Measurements from ENCODE around the gene HCFC1.
A peak's percentile ranks its signal among the peaks of the same experiment; 100 is the strongest.

HCFC1 gene

DNA sequence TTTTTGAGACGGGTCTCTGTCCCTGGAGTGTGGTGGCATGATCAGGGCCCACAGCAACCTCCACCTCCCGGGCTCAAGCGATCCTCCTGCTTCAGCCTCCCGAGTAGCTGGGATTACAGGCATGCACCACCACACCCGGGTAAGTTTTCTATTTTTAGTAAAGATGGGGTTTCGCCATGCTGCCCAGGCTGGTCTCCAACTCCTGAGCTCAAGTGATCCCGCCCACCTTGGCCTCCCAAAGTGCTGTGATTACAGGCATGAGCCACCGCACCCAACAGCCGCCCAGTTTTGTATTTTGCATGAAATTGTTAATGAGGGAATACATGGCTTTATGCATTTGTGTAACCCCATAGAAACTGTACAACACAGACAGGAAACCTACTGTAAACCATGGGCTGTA is 42.8 kb downstream of the HCFC1 start:
- Histone ChIP-seq H4K12ac (ENCODE audit: low read depth, low read length) (no peak overlapping the region), H2BK120ac (ENCODE audit: insufficient read depth, low read length, poor library complexity) (no peak overlapping the region), H3K14ac (ENCODE audit: low read length) (no peak overlapping the region), H3K23ac (ENCODE audit: low read length) (no peak overlapping the region), H2AK5ac (ENCODE audit: low read length) (no peak overlapping the region), H3K27me3 (ENCODE audit: insufficient read depth, low read length) (no peaks in the 10 kb centered on the region), H3K79me2 (ENCODE audit: control insufficient read depth, insufficient read depth, low read length, poor library complexity) (peaks cover 7% of the 10 kb centered on the region), H3K36me3 (ENCODE audit: control insufficient read depth in 1 of 2, insufficient read depth in 2 of 2, low read length in 2 of 2) (peaks cover 36 to 37% of the 10 kb centered on the region in 2 experiments), H2BK5ac (ENCODE audit: low read depth, low read length, poor library complexity) (no peak overlapping the region), H3K27ac (ENCODE audit: low read depth, low read length) (peak overlapping the region; percentile 7), H3K9ac (ENCODE audit: low read length) (no peak overlapping the region), H2BK12ac (ENCODE audit: low read length) (no peak overlapping the region), H3K4ac (ENCODE audit: low read depth, low read length) (no peak overlapping the region), H4K91ac (ENCODE audit: low read depth, low read length) (no peak overlapping the region), H3K9me3 (ENCODE audit: insufficient read depth, low read depth, low read length) (no peaks in the 10 kb centered on the region), H3K4me2 (ENCODE audit: low read length) (peak overlapping the region; percentile 30), H2AFZ (ENCODE audit: insufficient read depth, low read length, poor library complexity) (no peak overlapping the region), H3K4me1 (ENCODE audit: control insufficient read depth in 1 of 2, insufficient read depth in 2 of 2, low read length in 2 of 2) (peaks cover 14 to 22% of the 10 kb centered on the region in 2 experiments), H4K8ac (ENCODE audit: low read depth, low read length) (no peak overlapping the region), H3K18ac (ENCODE audit: low read length) (no peak overlapping the region), H3K79me1 (ENCODE audit: low read length) (peaks cover 7% of the 10 kb centered on the region), H3K4me3 (ENCODE audit: low read depth, low read length) (no peak overlapping the region)
- no peak for DNase-seq
- WGBS (ENCODE audit: extremely low coverage, insufficient coverage, insufficient read length) = no CpG with 5 or more reads among the region's 9 CpGs

DNA sequence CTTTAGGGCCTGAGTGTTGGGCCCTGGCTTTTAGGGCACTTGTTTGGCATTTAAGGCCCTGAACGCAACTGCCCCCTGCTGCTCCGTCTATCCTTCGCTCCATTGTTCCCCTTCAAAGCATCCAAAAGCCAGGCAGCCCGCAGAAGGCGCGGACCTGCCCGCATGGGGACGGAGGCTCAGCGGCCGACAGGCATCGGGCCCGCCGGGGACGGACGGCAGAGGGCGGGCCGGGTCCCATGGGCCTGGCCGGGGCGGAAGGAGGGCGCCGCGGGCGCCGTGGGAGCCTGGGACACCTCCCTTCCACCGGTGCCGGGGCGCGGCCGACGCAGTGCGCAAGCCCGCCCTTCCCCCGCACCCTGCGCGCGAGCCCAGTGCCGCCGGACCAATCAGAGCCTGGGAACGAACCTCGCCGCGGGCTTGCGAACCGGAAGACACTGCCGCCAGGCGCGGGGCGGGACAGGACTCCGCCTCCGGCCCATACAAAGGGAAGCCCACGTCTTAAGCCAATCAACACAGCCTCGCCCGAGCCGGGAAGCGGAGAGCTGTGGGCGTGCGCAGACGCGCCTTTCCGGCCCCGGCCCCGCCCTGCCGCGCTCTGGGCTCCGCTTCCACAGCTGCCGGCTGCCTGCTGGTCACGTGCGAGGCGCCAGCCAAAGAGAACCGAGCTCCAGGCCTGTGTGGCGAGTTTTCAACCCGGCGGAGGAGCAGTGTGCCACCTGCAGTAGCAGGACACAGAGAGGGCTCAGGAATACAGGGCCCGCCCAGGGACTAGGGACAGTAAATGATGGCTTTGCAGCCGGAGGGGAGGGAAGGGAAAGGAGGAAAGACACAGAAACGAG is 43.5 kb downstream of the HCFC1 start:
- Histone ChIP-seq H3K9me3 (ENCODE audit: insufficient read depth, low read depth, low read length) (no peaks in the 10 kb centered on the region), H3K79me1 (ENCODE audit: low read length) (peaks cover 7% of the 10 kb centered on the region), H3K23ac (ENCODE audit: low read length) (no peak overlapping the region), H3K4ac (ENCODE audit: low read depth, low read length) (peak overlapping the region; percentile 63), H4K8ac (ENCODE audit: low read depth, low read length) (peak overlapping the region; percentile 96), H3K9ac (ENCODE audit: low read length) (peak overlapping the region; percentile 92), H4K12ac (ENCODE audit: low read depth, low read length) (peak overlapping the region; percentile 97), H3K14ac (ENCODE audit: low read length) (peak overlapping the region; percentile 75), H2BK120ac (ENCODE audit: insufficient read depth, low read length, poor library complexity) (peak overlapping the region; percentile 65), H3K79me2 (ENCODE audit: control insufficient read depth, insufficient read depth, low read length, poor library complexity) (peaks cover 7% of the 10 kb centered on the region), H2BK12ac (ENCODE audit: low read length) (no peak overlapping the region), H3K27ac (ENCODE audit: low read depth, low read length) (peak overlapping the region; percentile 94), H2AK5ac (ENCODE audit: low read length) (peak overlapping the region; percentile 99), H3K18ac (ENCODE audit: low read length) (peak overlapping the region; percentile 42), H3K36me3 (ENCODE audit: control insufficient read depth in 1 of 2, insufficient read depth in 2 of 2, low read length in 2 of 2) (peaks cover 36 to 37% of the 10 kb centered on the region in 2 experiments), H3K4me2 (ENCODE audit: low read length) (peak overlapping the region; percentile 90), H4K91ac (ENCODE audit: low read depth, low read length) (peak overlapping the region; percentile 95), H2BK5ac (ENCODE audit: low read depth, low read length, poor library complexity) (peak overlapping the region; percentile 34), H3K4me1 (ENCODE audit: control insufficient read depth in 1 of 2, insufficient read depth in 2 of 2, low read length in 2 of 2) (peaks cover 12 to 22% of the 10 kb centered on the region in 2 experiments), H3K27me3 (ENCODE audit: insufficient read depth, low read length) (no peaks in the 10 kb centered on the region), H2AFZ (ENCODE audit: insufficient read depth, low read length, poor library complexity) (peak overlapping the region; percentile 59), H3K4me3 (ENCODE audit: low read depth, low read length) (peak overlapping the region; percentile 76)
- peak; percentile 94 to 98 for DNase-seq
- no CpG with 5 or more reads among the region's 76 CpGs for WGBS (ENCODE audit: extremely low coverage, insufficient coverage, insufficient read length)

- peak overlapping the region; percentile 92 for H3K9ac ChIP-seq (ENCODE audit: low read length)
Observed at GRCh38 chrX:153927672-153927921, 44.0 kb downstream of the HCFC1 start.

GRCh38 chrX:153926858-153927671 is 44.6 kb downstream of the HCFC1 start:
- Histone ChIP-seq H2BK5ac (ENCODE audit: low read depth, low read length, poor library complexity) (peak overlapping the region; percentile 34), H2AK5ac (ENCODE audit: low read length) (peak overlapping the region; percentile 99), H2BK12ac (ENCODE audit: low read length) (no peak overlapping the region), H3K79me2 (ENCODE audit: control insufficient read depth, insufficient read depth, low read length, poor library complexity) (peaks cover 7% of the 10 kb centered on the region), H3K9me3 (ENCODE audit: insufficient read depth, low read depth, low read length) (peaks cover 1% of the 10 kb centered on the region), H3K27me3 (ENCODE audit: insufficient read depth, low read length) (no peaks in the 10 kb centered on the region), H3K4me1 (ENCODE audit: control insufficient read depth in 1 of 2, insufficient read depth in 2 of 2, low read length in 2 of 2) (peaks cover 12 to 22% of the 10 kb centered on the region in 2 experiments), H3K4me3 (ENCODE audit: low read depth, low read length) (peak overlapping the region; percentile 76), H3K79me1 (ENCODE audit: low read length) (peaks cover 7% of the 10 kb centered on the region), H4K12ac (ENCODE audit: low read depth, low read length) (peak overlapping the region; percentile 97), H3K14ac (ENCODE audit: low read length) (peak overlapping the region; percentile 75), H3K18ac (ENCODE audit: low read length) (peak overlapping the region; percentile 42), H3K36me3 (ENCODE audit: control insufficient read depth in 1 of 2, insufficient read depth in 2 of 2, low read length in 2 of 2) (peaks cover 28 to 29% of the 10 kb centered on the region in 2 experiments), H3K23ac (ENCODE audit: low read length) (no peak overlapping the region), H3K27ac (ENCODE audit: low read depth, low read length) (peak overlapping the region; percentile 94), H4K91ac (ENCODE audit: low read depth, low read length) (peak overlapping the region; percentile 95), H3K4ac (ENCODE audit: low read depth, low read length) (peak overlapping the region; percentile 63), H2AFZ (ENCODE audit: insufficient read depth, low read length, poor library complexity) (peak overlapping the region; percentile 59), H3K4me2 (ENCODE audit: low read length) (peak overlapping the region; percentile 90), H4K8ac (ENCODE audit: low read depth, low read length) (peak overlapping the region; percentile 96), H3K9ac (ENCODE audit: low read length) (peak overlapping the region; percentile 92), H2BK120ac (ENCODE audit: insufficient read depth, low read length, poor library complexity) (peak overlapping the region; percentile 65)
- DNase-seq = peak in 1 of 2 donors; percentile 31
- WGBS (ENCODE audit: extremely low coverage, insufficient coverage, insufficient read length) = no CpG with 5 or more reads among the region's 31 CpGs

More at GRCh38 chrX:153927672-153927921, 44.0 kb downstream of the HCFC1 start:
- H2BK5ac ChIP-seq (ENCODE audit: low read depth, low read length, poor library complexity) = peak overlapping the region; percentile 34
- peak overlapping the region; percentile 90 for H3K4me2 ChIP-seq (ENCODE audit: low read length)
- H3K27ac ChIP-seq (ENCODE audit: low read depth, low read length) = peak overlapping the region; percentile 94
- H3K27me3 ChIP-seq (ENCODE audit: insufficient read depth, low read length) = no peaks in the 10 kb centered on the region
- H3K79me2 ChIP-seq (ENCODE audit: control insufficient read depth, insufficient read depth, low read length, poor library complexity) = peaks cover 7% of the 10 kb centered on the region
- H2BK120ac ChIP-seq (ENCODE audit: insufficient read depth, low read length, poor library complexity) = peak overlapping the region; percentile 65
- H3K36me3 ChIP-seq (ENCODE audit: control insufficient read depth in 1 of 2, insufficient read depth in 2 of 2, low read length in 2 of 2) = peaks cover 33 to 34% of the 10 kb centered on the region in 2 experiments
- peak overlapping the region; percentile 96 for H4K8ac ChIP-seq (ENCODE audit: low read depth, low read length)
- no peaks in the 10 kb centered on the region for H3K9me3 ChIP-seq (ENCODE audit: insufficient read depth, low read depth, low read length)
- peak overlapping the region; percentile 97 for H4K12ac ChIP-seq (ENCODE audit: low read depth, low read length)
- peak overlapping the region; percentile 42 for H3K18ac ChIP-seq (ENCODE audit: low read length)
- DNase-seq = no peak
- peak overlapping the region; percentile 99 for H2AK5ac ChIP-seq (ENCODE audit: low read length)
- peak overlapping the region; percentile 95 for H4K91ac ChIP-seq (ENCODE audit: low read depth, low read length)
- H3K4me1 ChIP-seq (ENCODE audit: control insufficient read depth in 1 of 2, insufficient read depth in 2 of 2, low read length in 2 of 2) = peaks cover 12 to 22% of the 10 kb centered on the region in 2 experiments
- no peak overlapping the region for H3K23ac ChIP-seq (ENCODE audit: low read length)
- H3K4ac ChIP-seq (ENCODE audit: low read depth, low read length) = peak overlapping the region; percentile 63
- peak overlapping the region; percentile 59 for H2AFZ ChIP-seq (ENCODE audit: insufficient read depth, low read length, poor library complexity)
- H3K79me1 ChIP-seq (ENCODE audit: low read length) = peaks cover 7% of the 10 kb centered on the region
- no peak overlapping the region for H2BK12ac ChIP-seq (ENCODE audit: low read length)
- H3K14ac ChIP-seq (ENCODE audit: low read length) = peak overlapping the region; percentile 75
- H3K4me3 ChIP-seq (ENCODE audit: low read depth, low read length) = peak overlapping the region; percentile 76
- no CpG with 5 or more reads among the region's 8 CpGs for WGBS (ENCODE audit: extremely low coverage, insufficient coverage, insufficient read length)
